Gastroesophageal sphincter (tissue), 4 donors: ENCODE measurements around the gene GGPS1. TPM values are rescaled to one million over a fixed set of nuclear protein-coding genes. Genes with fewer than 3 reads are reported as not detected.

ENCODE experiments used
- ATAC-seq: fragments of 150-250 bp; one replicate; pipeline ENCODE4 v1.9.1; 2016; ENCODE audit warnings: mild to moderate bottlenecking, moderate library complexity
- H3K27ac ChIP-seq, 4 donors: fragments of 200-600 bp; sonication (generic) in 3 of 4; 1 replicate in 3 of 4; 2 replicates in 1 of 4; pipeline ENCODE4 v1.5.1; 2016 to 2019
- H3K27me3 ChIP-seq: fragments of 200-600 bp; sonication (generic); one replicate; pipeline ENCODE4 v1.5.1; 2019
- H3K36me3 ChIP-seq, 2 donors: fragments of 200-600 bp; sonication (generic); one replicate each; pipeline ENCODE4 v1.5.1; 2019; ENCODE audit warnings: control low read depth in 1 of 2
- H3K4me1 ChIP-seq, 3 donors: fragments of 200-600 bp; sonication (generic); 1 replicate in 2 of 3; 2 replicates in 1 of 3; pipeline ENCODE4 v1.5.1; 2016 to 2019; ENCODE audit warnings: control low read depth in 2 of 3
- H3K4me3 ChIP-seq, 2 donors: fragments of 200-600 bp; sonication (generic); one replicate each; pipeline ENCODE4 v1.5.1; 2019; ENCODE audit warnings: mild to moderate bottlenecking in 1 of 2, moderate library complexity in 1 of 2
- H3K9me3 ChIP-seq, 3 donors: fragments of 200-600 bp; sonication (generic); one replicate each; pipeline ENCODE4 v1.5.1; 2017 to 2019; ENCODE audit warnings: control low read depth in 2 of 3
- CTCF ChIP-seq, 4 experiments: fragments of 200-600 bp in 2 of 4; fragments of 450-650 bp in 2 of 4; sonication (generic) in 1 of 4; IDR thresholded peaks; one replicate each; pipeline ENCODE4 v1.5.1; 2017 to 2019; ENCODE audit warnings: antibody characterized with exemption in 4 of 4, mild to moderate bottlenecking in 2 of 4, moderate library complexity in 2 of 4
- EP300 ChIP-seq: sonication (generic); formaldehyde crosslinking; IDR thresholded peaks from one replicate; pipeline ENCODE4 v1.6.1; 2017; ENCODE audit warnings: antibody characterized with exemption, mild to moderate bottlenecking
- POLR2A ChIP-seq, 2 donors: fragments of 450-650 bp; IDR thresholded peaks; one replicate each; pipeline ENCODE4 v1.6.1; 2017; ENCODE audit warnings: antibody characterized with exemption in 2 of 2, mild to moderate bottlenecking in 2 of 2, moderate library complexity in 1 of 2
- POLR2AphosphoS5 ChIP-seq: sonication (generic); formaldehyde crosslinking; IDR thresholded peaks from one replicate; pipeline ENCODE4 v1.6.1; 2017; ENCODE audit warnings: antibody characterized with exemption
- WGBS, 2 donors: methylation state at CpG; one replicate each; pipeline ENCODE4 v1.1.5; 2018; ENCODE audit warnings: low coverage in 1 of 2; 5-methylcytosine and 5-hydroxymethylcytosine counted together
- total RNA-seq, 4 donors: library from RNA; depleted of rRNA; stranded (reverse); fragments of >200 nt; gene quantifications; one replicate each; pipeline ENCODE4 v1.1.0, GENCODE V29; 2016

GGPS1 gene
- total RNA-seq, 4 donors from 2014 or later = 30.5 to 36.2 (median 31.3) TPM

- ATAC-seq = no peak
- H3K27me3 ChIP-seq = no peaks in the 10 kb centered on the region
- no peak for TF ChIP-seq EP300
- TF ChIP-seq CTCF (IDR thresholded peaks at IDR 0.05) = no peak
- no peak for TF ChIP-seq POLR2AphosphoS5
- TF ChIP-seq POLR2A (IDR thresholded peaks at IDR 0.05) = no peak
- peaks cover 0 to 18% of the 10 kb centered on the region in 2 donors for H3K36me3 ChIP-seq
- H3K9me3 ChIP-seq = no peaks in the 10 kb centered on the region
- no peak overlapping the region for H3K4me3 ChIP-seq
- 32 to 36% methylated on average over 4 of the region's 4 CpGs for WGBS, 2 donors
- no peak overlapping the region for H3K27ac ChIP-seq
- peaks cover 2 to 58% (median 14%) of the 10 kb centered on the region in 3 donors for H3K4me1 ChIP-seq
Observed at GRCh38 chr1:235313931-235314678, 14.3 kb upstream of the GGPS1 start.

GRCh38 chr1:235315173-235315572, 13.2 kb upstream of the GGPS1 start:
- peaks cover 0 to 26% of the 10 kb centered on the region in 2 donors for H3K36me3 ChIP-seq
- H3K4me1 ChIP-seq = peaks cover 2 to 67% (median 14%) of the 10 kb centered on the region in 3 donors
- TF ChIP-seq CTCF (IDR thresholded peaks at IDR 0.05) = no peak
- no peak for TF ChIP-seq EP300
- TF ChIP-seq POLR2AphosphoS5 = no peak
- ATAC-seq = no peak
- H3K9me3 ChIP-seq = no peaks in the 10 kb centered on the region
- no peak overlapping the region for H3K4me3 ChIP-seq
- no peak overlapping the region for H3K27ac ChIP-seq
- 93 to 94% methylated on average over 2 to 5 of the region's 5 CpGs for WGBS, 2 donors
- H3K27me3 ChIP-seq = no peaks in the 10 kb centered on the region

- no peak overlapping the region for H3K4me3 ChIP-seq
- no peak for ATAC-seq
- no peak for TF ChIP-seq EP300
- no peak for TF ChIP-seq CTCF (IDR thresholded peaks at IDR 0.05)
- H3K27me3 ChIP-seq = no peaks in the 10 kb centered on the region
- peaks cover 2 to 67% (median 14%) of the 10 kb centered on the region in 3 donors for H3K4me1 ChIP-seq
- WGBS, 2 donors = 92 to 93% methylated on average over 3 to 4 of the region's 4 CpGs
- peaks cover 0 to 26% of the 10 kb centered on the region in 2 donors for H3K36me3 ChIP-seq
- H3K27ac ChIP-seq = no peak overlapping the region
- no peaks in the 10 kb centered on the region for H3K9me3 ChIP-seq
Observed at GRCh38 chr1:235315735-235316134, 12.6 kb upstream of the GGPS1 start.

- TF ChIP-seq POLR2AphosphoS5 = no peak
- no peak for TF ChIP-seq EP300
- TF ChIP-seq CTCF (IDR thresholded peaks at IDR 0.05) = no peak
- no peak for TF ChIP-seq POLR2A (IDR thresholded peaks at IDR 0.05)
- 20 to 40% methylated on average over 1 of the region's 1 CpG for WGBS, 2 donors
Observed at GRCh38 chr1:235317168-235317567, 11.2 kb upstream of the GGPS1 start.

GRCh38 chr1:235319255-235319654, 9.1 kb upstream of the GGPS1 start:
- Histone ChIP-seq H3K27ac (no peak overlapping the region), H3K4me1 (peaks cover 0 to 71% (median 3%) of the 10 kb centered on the region in 3 donors), H3K27me3 (no peaks in the 10 kb centered on the region), H3K4me3 (no peak overlapping the region), H3K36me3 (peaks cover 0 to 18% of the 10 kb centered on the region in 2 donors), H3K9me3 (no peaks in the 10 kb centered on the region)
- 83 to 89% methylated on average over 1 of the region's 2 CpGs for WGBS, 2 donors
- TF ChIP-seq POLR2AphosphoS5 (no peak), CTCF (IDR thresholded peaks at IDR 0.05) (no peak), EP300 (no peak), POLR2A (IDR thresholded peaks at IDR 0.05) (no peak)
- no peak for ATAC-seq

More at GRCh38 chr1:235317168-235317567, 11.2 kb upstream of the GGPS1 start:
- Histone ChIP-seq H3K9me3 (no peaks in the 10 kb centered on the region), H3K4me1 (peaks cover 2 to 71% (median 14%) of the 10 kb centered on the region in 3 donors), H3K4me3 (no peak overlapping the region), H3K36me3 (peaks cover 0 to 18% of the 10 kb centered on the region in 2 donors), H3K27me3 (no peaks in the 10 kb centered on the region), H3K27ac (no peak overlapping the region)
- no peak for ATAC-seq
